Progenitor cell of endocrine pancreas (in vitro differentiated cells): ENCODE data around the gene CAMKMT. TPM values are rescaled to one million over a fixed set of nuclear protein-coding genes. Genes with fewer than 3 reads are reported as not detected.

Experiments used
- DNase-seq: peaks from one replicate; pipeline ENCODE4 v3.0.0; 2021; ENCODE audit warnings: low spot score; ENCODE audit not compliant: unreplicated experiment
- H3K27ac Mint-ChIP-seq: 2 replicates; pipeline ENCODE4 v1.8.0; 2021; ENCODE audit warnings: mild to moderate bottlenecking, moderate library complexity, mixed read lengths
- H3K27me3 Mint-ChIP-seq: 2 replicates; pipeline ENCODE4 v1.8.0; 2021; ENCODE audit warnings: mixed read lengths
- H3K36me3 Mint-ChIP-seq: 2 replicates; pipeline ENCODE4 v1.8.0; 2022; ENCODE audit warnings: mixed read lengths; ENCODE audit not compliant: insufficient read depth
- H3K4me1 Mint-ChIP-seq: 2 replicates; pipeline ENCODE4 v1.8.0; 2021; ENCODE audit warnings: low read depth, mixed read lengths
- H3K4me3 Mint-ChIP-seq: 2 replicates; pipeline ENCODE4 v1.8.0; 2021; ENCODE audit warnings: low read depth, mild to moderate bottlenecking, moderate library complexity, mixed read lengths
- H3K9me3 Mint-ChIP-seq: 2 replicates; pipeline ENCODE4 v1.8.0; 2021; ENCODE audit warnings: low read depth, mixed read lengths
- total RNA-seq: library from RNA; stranded (reverse); gene quantifications from 2 replicates; pipeline ENCODE4 v1.2.1, GENCODE V29; 2021
- TF ChIP-seq, protein P1 (sequence below): fragments of 200-600 bp; sonication (generic); IDR thresholded peaks from one replicate; pipeline ENCODE4 v1.5.0; 2021; ENCODE audit warnings: antibody characterized with exemption, mild to moderate bottlenecking; ENCODE audit not compliant: unreplicated experiment

Gene CAMKMT
- total RNA-seq, 1 donor from 2014 or later, result 20.3 TPM

- Mint-ChIP-seq H3K9me3 (no peaks in the 10 kb centered on the region), H3K27me3 (no peaks in the 10 kb centered on the region), H3K4me3 (no peak overlapping the region), H3K4me1 (no peaks in the 10 kb centered on the region), H3K27ac (no peak overlapping the region), H3K36me3 (peaks cover 1% of the 10 kb centered on the region)
- no peak for DNase-seq
- TF ChIP-seq, protein P1, sequence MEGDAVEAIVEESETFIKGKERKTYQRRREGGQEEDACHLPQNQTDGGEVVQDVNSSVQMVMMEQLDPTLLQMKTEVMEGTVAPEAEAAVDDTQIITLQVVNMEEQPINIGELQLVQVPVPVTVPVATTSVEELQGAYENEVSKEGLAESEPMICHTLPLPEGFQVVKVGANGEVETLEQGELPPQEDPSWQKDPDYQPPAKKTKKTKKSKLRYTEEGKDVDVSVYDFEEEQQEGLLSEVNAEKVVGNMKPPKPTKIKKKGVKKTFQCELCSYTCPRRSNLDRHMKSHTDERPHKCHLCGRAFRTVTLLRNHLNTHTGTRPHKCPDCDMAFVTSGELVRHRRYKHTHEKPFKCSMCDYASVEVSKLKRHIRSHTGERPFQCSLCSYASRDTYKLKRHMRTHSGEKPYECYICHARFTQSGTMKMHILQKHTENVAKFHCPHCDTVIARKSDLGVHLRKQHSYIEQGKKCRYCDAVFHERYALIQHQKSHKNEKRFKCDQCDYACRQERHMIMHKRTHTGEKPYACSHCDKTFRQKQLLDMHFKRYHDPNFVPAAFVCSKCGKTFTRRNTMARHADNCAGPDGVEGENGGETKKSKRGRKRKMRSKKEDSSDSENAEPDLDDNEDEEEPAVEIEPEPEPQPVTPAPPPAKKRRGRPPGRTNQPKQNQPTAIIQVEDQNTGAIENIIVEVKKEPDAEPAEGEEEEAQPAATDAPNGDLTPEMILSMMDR, result no peak
Measured at GRCh38 chr2:44510246-44510645, 148.5 kb downstream of the CAMKMT start.

DNA sequence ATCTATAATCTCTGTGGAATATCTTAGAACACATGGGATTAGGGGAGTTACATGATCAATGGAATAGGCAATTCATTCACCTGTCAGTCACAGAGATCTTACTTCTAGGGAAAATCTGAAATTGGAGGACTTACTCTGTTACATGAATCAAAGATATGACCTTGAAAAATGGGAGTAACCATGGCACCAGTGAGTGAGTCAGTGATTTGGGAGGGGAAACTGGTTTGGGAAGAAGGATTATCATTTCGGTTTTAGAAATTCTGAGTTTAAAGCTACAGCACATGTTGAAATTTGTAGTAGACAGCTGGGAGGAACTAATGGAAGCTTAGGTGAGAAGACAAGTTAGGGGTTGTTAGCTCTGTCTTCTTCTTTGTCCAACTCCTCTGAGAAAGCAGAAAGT is 153.7 kb downstream of the CAMKMT start:
- Mint-ChIP-seq H3K27ac (no peak overlapping the region), H3K4me3 (no peak overlapping the region), H3K4me1 (no peaks in the 10 kb centered on the region), H3K36me3 (peaks cover 2% of the 10 kb centered on the region), H3K27me3 (no peaks in the 10 kb centered on the region), H3K9me3 (peaks cover 6% of the 10 kb centered on the region)
- TF ChIP-seq, protein P1, result no peak
- no peak for DNase-seq

DNA sequence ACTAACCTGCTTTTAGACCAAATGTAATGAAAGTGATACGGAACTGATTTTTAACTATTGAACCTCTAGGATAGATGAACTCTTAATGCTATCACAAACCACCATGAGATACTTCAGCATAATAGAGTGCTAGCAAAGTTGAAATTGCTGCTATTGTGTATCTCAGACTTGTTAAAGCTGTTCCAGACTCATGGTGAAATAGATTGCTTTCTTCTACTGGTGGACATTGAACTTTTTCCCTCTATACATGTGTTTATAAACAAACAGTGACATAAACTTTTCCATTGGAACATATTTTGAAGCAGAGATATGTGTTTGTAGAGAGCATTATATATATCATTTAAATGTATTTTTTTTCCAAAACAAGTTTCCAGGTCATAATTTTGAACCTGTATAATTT is 157.3 kb downstream of the CAMKMT start:
- Mint-ChIP-seq H3K9me3 (peaks cover 20% of the 10 kb centered on the region), H3K4me1 (no peaks in the 10 kb centered on the region), H3K27ac (no peak overlapping the region), H3K36me3 (peaks cover 8% of the 10 kb centered on the region), H3K27me3 (no peaks in the 10 kb centered on the region), H3K4me3 (no peak overlapping the region)
- TF ChIP-seq, protein P1, result no peak
- no peak for DNase-seq

- peaks cover 10% of the 10 kb centered on the region for H3K36me3 Mint-ChIP-seq
- peaks cover 20% of the 10 kb centered on the region for H3K9me3 Mint-ChIP-seq
- H3K4me1 Mint-ChIP-seq, result no peaks in the 10 kb centered on the region
- no peak overlapping the region for H3K27ac Mint-ChIP-seq
- H3K27me3 Mint-ChIP-seq, result no peaks in the 10 kb centered on the region
- TF ChIP-seq, protein P1, result no peak
- DNase-seq, result no peak
- H3K4me3 Mint-ChIP-seq, result no peak overlapping the region
Measured at GRCh38 chr2:44522846-44523245, 161.1 kb downstream of the CAMKMT start.

DNA sequence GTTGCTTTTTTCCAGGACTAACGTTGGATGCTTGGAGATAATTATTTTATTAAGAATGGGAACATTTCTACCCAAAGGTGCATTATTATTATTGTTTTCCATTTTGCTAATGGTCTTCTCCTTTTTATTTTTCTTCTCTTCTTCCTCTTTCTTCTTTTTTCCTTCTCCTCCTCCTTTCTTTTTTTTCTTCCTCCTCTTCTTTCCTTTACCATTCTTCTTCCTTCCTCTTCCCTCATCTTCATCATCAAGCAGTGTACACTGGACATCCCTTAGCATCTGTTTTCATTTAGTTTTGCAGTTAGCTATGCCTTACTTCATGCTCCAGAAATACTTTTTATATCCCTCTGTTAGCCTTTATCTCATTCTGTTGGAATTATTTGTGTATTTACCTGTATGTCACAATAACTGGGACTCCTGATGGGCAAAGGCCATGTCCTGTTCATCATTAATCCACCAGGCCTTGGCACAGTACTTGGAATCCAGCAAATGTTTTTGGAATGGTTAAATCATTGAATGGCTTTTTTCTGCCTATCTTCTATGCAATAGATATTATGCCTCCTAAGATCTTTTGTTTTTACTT is 162.7 kb downstream of the CAMKMT start:
- Mint-ChIP-seq H3K9me3 (peaks cover 18% of the 10 kb centered on the region), H3K4me3 (no peak overlapping the region), H3K27ac (no peak overlapping the region), H3K36me3 (peaks cover 9% of the 10 kb centered on the region), H3K4me1 (peaks cover 2% of the 10 kb centered on the region), H3K27me3 (no peaks in the 10 kb centered on the region)
- TF ChIP-seq, protein P1, result no peak
- DNase-seq, result no peak
